Raji (cell line): ENCODE data around the gene FDXR.

Experiments used
- POLR2A ChIP-seq: IDR thresholded peaks from 2 replicates; pipeline ENCODE4 v1.6.1; 2011; ENCODE audit warnings: low read depth, low read length, control low read depth; ENCODE audit not compliant: insufficient read depth

The FDXR gene

DNA sequence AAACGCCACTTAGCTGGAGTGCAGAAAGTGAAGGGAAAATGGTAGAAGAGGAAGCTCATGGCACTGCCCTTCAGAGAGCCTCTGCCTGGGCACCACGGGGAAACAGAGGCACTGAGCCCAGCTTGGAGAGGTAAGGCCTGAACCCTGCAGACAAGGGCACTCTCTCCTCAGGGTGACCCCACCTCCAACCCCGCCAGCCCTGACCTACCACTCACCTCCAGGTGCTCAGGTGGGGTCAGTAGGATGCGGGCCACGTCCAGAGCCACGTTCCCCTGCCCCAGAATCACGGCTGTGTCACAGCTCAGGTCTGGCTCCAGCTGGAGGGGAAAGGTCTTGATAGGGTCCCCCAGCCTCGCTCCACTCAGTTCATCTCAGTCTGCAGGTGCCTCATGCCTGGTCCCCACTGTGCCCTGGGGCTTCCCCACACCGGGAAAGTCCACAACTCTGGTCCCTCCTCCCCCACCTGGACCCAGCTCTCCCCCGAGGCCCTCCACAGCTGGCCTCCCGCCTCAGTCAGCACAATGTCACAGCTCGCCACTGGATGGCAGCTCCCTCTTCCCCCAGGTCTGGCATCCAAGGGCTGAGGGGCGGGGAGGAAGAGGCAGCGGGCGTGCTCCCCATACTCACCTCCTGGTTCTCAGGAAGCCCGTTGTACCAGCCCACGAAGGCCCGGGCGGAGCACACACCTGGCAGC, 7.1 kb downstream of the FDXR start:
- TF ChIP-seq POLR2A: no peak

DNA sequence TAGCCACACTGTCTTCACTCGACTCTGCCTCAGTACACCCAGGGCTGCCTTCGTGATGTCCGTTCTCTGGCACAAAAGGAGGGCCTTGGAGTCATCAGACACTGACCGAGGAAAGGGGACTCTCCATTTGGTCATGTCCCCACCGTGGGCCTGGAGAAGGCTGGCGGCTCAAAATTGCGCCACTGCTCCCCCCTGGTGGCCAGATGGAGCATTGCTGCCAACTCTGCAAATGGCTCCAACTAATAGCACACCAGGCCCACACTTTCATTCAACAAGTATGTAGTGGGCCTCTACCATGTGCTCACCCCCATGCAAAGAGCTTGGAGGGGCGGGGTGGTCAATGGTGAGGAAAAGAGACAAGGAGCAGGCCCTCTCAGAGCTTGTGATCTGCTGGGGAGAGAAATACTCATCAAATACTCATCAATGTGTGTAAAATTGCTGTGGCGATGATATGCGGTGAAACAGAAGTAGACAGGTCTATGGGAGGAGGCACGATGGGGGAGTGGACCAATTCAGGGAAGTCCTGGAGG, 7.9 kb downstream of the FDXR start:
- TF ChIP-seq POLR2A: no peak

DNA sequence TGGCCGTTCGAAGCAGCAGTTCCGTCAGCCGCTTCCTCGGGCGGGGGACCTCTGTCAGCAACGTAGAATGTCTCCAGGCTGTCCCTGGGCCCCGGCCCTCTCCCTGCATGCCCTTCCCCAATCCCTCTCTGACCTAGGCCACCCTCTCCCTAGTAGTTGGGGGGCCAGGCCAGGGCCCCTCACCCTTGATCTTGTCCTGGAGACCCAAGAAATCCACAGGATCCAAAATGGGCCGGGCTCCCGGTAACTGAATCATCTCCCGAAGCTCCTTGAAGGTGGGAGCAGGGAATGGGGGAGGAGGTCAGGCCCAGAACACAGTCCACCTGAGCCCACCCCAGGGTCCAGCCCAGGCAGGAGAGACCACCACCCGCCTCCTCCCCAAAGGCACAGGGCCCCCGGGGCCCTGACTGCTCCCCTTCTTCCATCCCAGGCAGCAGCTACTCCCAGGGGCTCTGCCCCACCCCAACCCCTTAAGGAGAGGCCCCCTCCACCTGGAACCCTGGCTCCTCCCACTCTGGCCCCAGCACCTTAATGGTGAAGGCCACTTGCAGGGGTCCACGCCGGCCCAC, 8.4 kb downstream of the FDXR start:
- TF ChIP-seq POLR2A: no peak

DNA sequence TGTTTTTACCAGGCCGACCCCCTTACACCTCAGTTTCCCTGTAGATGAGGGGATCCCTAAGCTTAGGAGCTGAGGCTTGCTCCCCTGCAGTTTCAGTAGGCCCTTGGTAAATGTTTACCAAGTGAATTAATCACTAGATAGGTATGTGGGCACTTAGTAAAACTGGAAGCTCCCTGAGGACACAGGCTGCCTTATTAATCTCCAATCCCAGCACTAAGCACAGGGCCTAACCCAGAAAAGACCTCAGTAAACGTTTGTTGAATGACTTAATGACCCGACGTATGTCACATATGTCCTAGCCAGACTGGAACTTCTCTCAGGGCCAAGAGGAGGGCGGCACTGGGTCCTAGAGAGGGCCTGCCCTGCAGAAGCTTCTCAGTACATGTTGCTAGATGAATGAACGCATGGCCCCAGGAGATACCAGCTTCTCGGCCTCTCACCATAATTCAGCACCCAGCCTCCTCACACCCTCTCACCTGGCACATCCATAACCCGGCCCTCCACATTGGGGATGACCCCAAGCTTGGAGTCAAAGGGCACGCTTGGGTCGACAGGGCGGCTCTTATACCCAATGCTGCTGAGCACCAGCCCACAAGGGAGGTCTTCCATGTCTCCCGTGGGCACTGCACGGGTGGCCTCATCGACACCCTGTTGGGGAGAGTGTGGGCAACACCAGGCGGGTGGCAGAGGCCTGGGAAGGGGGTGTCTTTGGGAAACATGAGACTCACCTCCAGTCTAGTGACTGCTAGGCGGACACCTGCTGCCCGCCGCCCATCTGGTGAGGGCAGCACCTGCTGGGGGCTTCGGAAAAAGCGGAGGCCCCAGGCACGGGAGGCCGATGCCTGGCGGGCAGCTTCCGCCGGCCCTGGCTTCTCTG, 9.1 kb downstream of the FDXR start:
- no peak for TF ChIP-seq POLR2A

DNA sequence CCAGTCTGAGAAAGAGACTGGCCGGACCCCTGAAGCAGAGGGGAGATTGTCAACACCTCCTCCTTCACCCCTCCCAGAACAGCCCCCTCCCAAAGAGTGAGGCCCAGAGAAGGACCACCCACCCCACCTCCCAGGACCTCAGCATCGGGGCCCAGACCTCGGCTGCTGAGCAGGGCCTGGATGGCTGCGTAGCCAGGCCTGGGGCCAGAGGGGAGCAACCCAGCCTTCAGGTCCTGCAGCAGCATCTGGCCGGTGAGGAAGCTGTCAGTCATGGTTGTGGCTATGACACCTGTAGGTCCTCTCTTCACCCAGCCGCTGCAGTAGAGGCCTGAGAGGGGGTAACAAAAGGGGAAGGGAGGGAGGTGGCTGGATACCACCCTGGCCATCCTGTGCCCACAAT, 9.9 kb downstream of the FDXR start:
- no peak for TF ChIP-seq POLR2A

DNA sequence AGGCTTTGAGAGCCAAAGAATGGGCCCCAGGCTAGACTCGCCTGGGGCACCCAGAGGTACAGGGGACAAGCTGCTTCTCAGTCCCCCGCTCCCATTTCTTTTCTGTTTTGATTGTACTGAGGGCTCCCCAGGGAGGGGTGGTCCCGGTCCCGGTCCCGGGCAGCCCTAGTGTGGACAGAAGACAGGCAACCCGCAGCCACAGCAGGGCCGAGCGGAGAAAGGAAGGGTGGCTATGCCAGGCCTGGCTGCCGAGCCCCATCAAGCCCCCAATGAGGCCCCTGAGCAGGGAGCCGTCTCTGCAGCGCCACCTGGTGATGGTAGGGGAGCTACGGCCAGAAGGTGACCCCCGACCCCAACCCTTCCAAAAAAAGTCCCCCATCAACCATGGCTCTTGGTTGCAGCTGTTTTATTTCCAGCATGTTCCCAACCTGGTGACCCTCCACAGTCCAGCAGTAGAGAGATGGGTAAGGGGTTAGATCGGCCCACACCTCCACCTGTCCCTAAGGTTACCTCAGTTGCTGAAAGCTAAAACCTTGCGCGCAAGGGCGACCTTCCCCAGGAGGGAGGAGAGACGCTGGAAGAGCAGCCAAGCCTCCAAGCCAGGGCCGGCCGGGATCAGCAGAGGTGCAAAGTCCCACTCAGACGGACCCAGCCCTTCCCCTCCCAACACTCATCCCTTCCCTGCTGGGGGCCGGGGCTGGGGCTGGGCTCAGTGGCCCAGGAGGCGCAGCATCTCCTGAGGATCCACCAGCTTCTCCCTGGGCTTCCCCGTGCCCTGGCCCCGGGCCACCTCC, 10.5 kb downstream of the FDXR start:
- no peak for TF ChIP-seq POLR2A

DNA sequence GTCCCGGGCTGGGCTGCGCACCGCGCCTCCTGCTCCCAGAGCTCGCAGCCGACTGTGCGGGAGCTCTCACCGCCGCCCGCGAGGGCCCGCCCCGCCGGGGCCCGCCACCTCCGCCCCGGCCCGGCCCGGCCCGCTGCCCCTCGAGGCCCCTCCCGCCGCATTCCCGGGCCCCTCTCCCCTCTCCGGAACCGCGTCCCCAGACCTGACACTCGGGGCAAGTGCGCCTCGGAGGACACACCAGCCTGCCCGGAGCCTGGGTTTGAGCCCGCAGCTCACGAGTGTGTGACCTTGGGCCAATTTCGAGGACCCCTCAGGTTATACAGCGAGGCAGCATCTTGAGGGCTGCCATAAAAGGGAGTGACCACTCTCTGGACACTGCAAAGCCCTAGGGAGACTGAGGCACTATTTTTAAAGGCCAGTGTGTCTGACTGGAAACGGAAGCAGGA, 11.1 kb downstream of the FDXR start:
- no peak for TF ChIP-seq POLR2A

DNA sequence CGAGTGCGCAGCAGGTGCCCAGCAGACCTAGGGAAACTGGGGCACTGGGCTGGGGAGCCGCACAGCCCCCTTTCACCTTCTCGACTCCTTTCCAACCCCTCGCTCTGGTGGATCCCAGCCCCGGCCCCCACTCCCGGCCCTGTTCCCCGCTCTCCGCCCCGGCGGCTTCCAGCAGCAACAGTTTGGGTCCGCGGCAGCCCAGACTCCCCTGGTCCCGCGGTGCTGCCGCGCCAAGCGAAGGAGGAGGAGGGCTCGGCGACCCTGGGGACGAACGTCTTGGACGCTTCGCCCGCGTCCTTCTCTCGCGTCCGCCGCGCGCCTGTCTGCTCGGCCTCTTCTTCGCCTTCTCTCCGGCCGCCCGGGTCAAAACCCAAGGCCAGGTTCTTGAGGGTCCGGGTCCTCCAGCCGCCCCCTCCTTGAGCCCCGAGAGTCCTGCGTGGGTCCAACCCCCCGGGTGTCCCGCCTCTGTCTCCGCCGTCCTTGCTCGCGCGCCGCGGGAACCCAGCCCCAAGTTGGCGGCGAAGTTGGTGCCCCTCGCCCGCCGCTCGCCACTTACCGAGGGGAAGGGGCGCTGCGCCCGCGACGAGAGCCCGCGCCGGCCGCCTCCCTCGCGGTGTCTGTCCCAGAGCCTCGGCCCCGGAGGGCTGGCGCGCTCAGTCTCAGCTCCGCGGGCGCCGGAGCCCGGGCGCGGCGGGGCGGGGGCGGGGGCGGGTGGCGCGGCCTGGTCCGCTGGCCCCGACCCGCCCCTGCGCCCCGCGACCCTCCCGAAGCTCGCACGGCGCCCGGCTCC, 11.7 kb downstream of the FDXR start:
- no peak for TF ChIP-seq POLR2A

DNA sequence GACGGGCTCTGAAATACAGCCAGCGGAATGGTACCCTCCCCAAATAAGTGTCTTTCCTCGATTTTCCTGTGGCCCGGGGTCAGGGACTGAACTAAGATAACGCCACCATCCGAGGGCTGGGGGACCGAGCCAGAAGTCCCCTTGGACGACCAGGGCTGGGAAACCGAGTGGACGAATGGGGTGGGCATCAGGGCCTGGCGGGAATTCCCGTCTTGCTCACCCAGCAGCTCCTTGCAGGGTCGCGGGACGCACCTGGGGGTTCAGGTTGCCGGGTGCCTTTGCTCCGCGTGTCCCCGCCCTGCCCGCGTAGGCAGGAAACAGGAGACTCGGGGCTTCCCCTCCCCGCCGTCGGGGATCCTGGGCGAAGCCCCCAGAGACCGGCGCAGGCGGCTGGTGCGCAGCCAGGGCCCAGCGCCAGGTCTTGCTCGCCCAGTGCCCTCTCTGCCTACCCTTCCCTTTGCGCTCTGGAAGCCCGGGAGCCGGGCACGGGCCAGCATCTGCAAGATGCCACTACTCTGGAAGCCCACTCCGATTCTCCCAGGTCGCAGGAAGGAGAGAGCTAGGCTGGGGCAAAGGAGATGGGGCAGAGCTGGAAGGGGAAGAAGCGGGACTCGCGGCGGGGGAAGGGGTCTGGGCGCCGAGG, 12.4 kb downstream of the FDXR start:
- TF ChIP-seq POLR2A: no peak

DNA sequence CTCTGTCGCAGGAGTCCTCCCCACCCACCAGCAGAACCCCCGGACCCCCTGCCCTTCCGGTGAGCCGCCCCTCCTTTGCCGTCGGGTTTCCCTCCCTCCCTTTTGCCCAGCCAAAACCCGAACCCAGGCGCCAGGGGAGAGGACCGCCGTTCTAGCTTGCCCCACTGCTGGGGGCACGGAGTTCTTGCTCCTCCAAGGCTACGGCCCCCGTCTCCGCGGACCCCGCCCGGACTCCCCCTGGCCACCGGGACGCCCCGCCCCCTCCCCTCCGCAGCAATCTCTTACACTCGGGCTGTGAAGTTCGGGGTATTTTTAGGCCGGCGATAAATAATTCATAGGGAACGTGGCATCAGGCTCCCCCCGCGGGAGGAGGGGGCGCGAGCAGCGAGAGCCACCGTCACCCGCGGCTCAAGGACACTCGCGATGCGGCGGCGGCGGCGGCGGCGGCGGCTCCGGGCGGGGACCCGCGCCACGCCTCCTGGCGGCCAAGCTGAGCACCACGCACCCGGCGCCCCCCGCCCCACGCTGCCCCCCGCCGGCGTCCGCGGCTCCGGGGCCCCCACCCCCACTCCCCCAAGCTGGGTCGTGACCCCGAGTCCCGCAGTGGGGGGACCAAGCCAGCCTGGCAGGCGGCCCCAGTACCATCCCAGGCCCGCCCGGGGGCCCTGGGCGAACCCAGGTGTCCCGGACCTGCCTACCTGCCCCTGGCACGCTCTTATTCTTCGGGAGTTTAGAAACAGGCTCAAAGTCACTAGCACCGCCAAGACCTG, 13.2 kb downstream of the FDXR start, which contains the start of gene GRIN2C:
TSS of gene GRIN2C (minus strand) at position 427 of the 770 bp plus-strand sequence. CDS start 4,793 bp downstream, outside the sequence.
- no peak for TF ChIP-seq POLR2A

DNA sequence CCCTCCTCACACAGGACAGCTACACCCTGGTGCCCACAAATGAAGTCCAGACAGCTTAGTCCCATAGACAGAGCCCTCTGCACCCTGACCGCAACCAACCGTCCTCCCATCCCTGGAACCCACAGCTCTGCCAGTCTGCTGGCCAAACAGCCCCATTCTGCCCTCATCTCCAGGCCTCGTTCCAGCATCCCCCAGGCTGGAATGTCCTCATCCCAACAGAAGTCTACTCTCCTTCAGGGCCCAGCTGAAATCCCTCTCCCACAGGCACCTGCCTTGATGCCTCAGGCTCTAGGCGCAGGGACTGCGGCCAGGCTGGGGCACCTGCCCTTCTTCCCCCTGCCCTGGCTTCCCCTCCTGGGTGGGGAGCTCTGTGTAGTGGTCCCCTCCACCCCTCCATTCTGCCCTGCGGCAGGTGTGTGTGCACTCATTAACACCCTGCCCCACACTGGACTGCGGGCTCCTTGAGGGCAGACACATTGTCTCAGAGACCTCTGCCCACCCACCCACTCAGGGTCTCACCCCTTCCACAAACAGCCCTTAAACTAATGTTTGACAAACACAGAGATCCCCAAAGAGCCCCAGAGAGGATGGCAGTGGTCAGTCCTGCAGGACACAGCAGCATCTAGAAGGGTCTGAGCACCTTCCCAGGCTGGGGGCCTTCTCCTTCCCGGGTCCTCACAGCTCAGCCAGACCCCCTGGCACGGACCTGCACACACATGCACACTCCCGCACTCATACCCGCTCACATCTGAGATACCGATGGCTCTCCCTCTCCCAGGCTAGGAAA, 13.9 kb downstream of the FDXR start:
- no peak for TF ChIP-seq POLR2A

DNA sequence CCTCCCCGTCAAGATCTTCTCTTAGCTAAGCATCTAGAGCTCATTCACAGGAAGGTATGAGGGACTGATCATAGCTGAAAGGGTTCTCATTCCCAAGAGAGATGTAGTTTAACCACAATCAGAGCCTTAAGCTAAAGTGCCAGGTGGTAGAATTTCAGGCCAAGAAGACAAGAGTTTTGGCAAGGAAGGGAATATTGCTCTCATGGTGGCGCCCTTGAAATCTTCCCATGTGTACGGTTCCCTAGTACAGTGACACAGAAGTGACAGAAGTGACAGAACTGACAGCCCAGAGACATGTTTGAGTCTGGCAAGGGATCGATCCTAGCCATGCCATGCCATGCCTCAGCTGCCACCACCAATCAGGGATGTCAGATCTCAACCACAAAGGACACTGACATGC, 15.6 kb downstream of the FDXR start:
- no peak for TF ChIP-seq POLR2A
